ENCODE measurements around the gene GPR158.

The GPR158 gene

GRCh38 chr10:25504838-25505237 lies 330.0 kb downstream of the GPR158 start:
- ATAC-seq: no peak
- TF ChIP-seq PPARA (CRISPR knock-in tag; IDR thresholded peaks at IDR 0.05; ENCODE audit: borderline replicate concordance) (no peak), ZC3H10 (CRISPR knock-in tag; IDR thresholded peaks at IDR 0.05) (no peak), POU6F1 (CRISPR knock-in tag; IDR thresholded peaks at IDR 0.05; ENCODE audit: borderline replicate concordance, low read depth) (no peak), SNAI2 (CRISPR knock-in tag; IDR thresholded peaks at IDR 0.05) (no peak), GLIS3 (CRISPR knock-in tag; IDR thresholded peaks at IDR 0.05) (no peak)

GRCh38 chr10:25505466-25505865 lies 330.7 kb downstream of the GPR158 start:
- no peak for ATAC-seq
- no peak for TF ChIP-seq ARNTL (CRISPR knock-in tag; IDR thresholded peaks at IDR 0.05; ENCODE audit: borderline replicate concordance, low read depth)
- TF ChIP-seq CSDC2 (CRISPR knock-in tag; IDR thresholded peaks at IDR 0.05): no peak

- no peak for ATAC-seq
- TF ChIP-seq CSRNP3 (CRISPR knock-in tag; IDR thresholded peaks at IDR 0.05) (no peak), ZC3H10 (CRISPR knock-in tag; IDR thresholded peaks at IDR 0.05) (no peak), ZFP3 (CRISPR knock-in tag; IDR thresholded peaks at IDR 0.05) (no peak), TOX (CRISPR knock-in tag; IDR thresholded peaks at IDR 0.05; ENCODE audit: borderline replicate concordance) (no peak), POU6F1 (CRISPR knock-in tag; IDR thresholded peaks at IDR 0.05; ENCODE audit: borderline replicate concordance, low read depth) (no peak), TSHZ2 (CRISPR knock-in tag; IDR thresholded peaks at IDR 0.05) (no peak), GLIS3 (CRISPR knock-in tag; IDR thresholded peaks at IDR 0.05) (no peak), BACH2 (CRISPR knock-in tag; IDR thresholded peaks at IDR 0.05; ENCODE audit: borderline replicate concordance) (no peak), ZNF565 (CRISPR knock-in tag; conservative IDR thresholded peaks at IDR 0.05; ENCODE audit: low read depth) (no peak), RARB (CRISPR knock-in tag; IDR thresholded peaks at IDR 0.05) (no peak), ZNF70 (CRISPR knock-in tag; IDR thresholded peaks at IDR 0.05) (no peak), CREB5 (CRISPR knock-in tag; IDR thresholded peaks at IDR 0.05; ENCODE audit: low read depth) (no peak), TCF4 (CRISPR knock-in tag; IDR thresholded peaks at IDR 0.05; ENCODE audit: borderline replicate concordance) (no peak), PPARA (CRISPR knock-in tag; IDR thresholded peaks at IDR 0.05; ENCODE audit: borderline replicate concordance) (no peak), ZFP30 (CRISPR knock-in tag; IDR thresholded peaks at IDR 0.05) (no peak), SNAI2 (CRISPR knock-in tag; IDR thresholded peaks at IDR 0.05) (no peak), ARNTL (CRISPR knock-in tag; IDR thresholded peaks at IDR 0.05; ENCODE audit: borderline replicate concordance, low read depth) (no peak), CSDC2 (CRISPR knock-in tag; IDR thresholded peaks at IDR 0.05) (no peak), ZNF8 (CRISPR knock-in tag; IDR thresholded peaks at IDR 0.05) (no peak)
Measured at GRCh38 chr10:25506821-25507335, 332.1 kb downstream of the GPR158 start.
